Suprapubic skin (tissue), 4 donors: Measurements from ENCODE around the gene WDR46. TPM values are rescaled to one million over a fixed set of nuclear protein-coding genes. Genes with fewer than 3 reads are reported as not detected.

Source experiments
- DNase-seq, 2 donors: peaks; one replicate each; pipeline ENCODE4 v3.0.0-alpha.2; 2019; ENCODE audit warnings: low spot score in 2 of 2
- H3K27ac ChIP-seq: fragments of 200-600 bp; sonication (generic); one replicate; pipeline ENCODE4 v1.5.1; 2019
- H3K27me3 ChIP-seq: fragments of 200-600 bp; sonication (generic); one replicate; pipeline ENCODE4 v1.5.1; 2019
- H3K36me3 ChIP-seq: fragments of 200-600 bp; sonication (generic); one replicate; pipeline ENCODE4 v1.5.1; 2019
- H3K4me1 ChIP-seq: fragments of 200-600 bp; sonication (generic); one replicate; pipeline ENCODE4 v1.5.1; 2019
- H3K4me3 ChIP-seq: fragments of 200-600 bp; sonication (generic); one replicate; pipeline ENCODE4 v1.5.1; 2019; ENCODE audit warnings: mild to moderate bottlenecking
- H3K9me3 ChIP-seq: fragments of 200-600 bp; sonication (generic); one replicate; pipeline ENCODE4 v1.5.1; 2019
- EP300 ChIP-seq: sonication (generic); formaldehyde crosslinking; IDR thresholded peaks from one replicate; pipeline ENCODE4 v1.6.1; 2017; ENCODE audit warnings: antibody characterized with exemption
- POLR2A ChIP-seq, 2 donors: fragments of 450-650 bp; IDR thresholded peaks; one replicate each; pipeline ENCODE4 v1.6.1; 2017; ENCODE audit warnings: antibody characterized with exemption in 2 of 2, mild to moderate bottlenecking in 2 of 2, moderate library complexity in 2 of 2
- POLR2AphosphoS5 ChIP-seq, 3 donors: sonication (generic); formaldehyde crosslinking; IDR thresholded peaks; one replicate each; pipeline ENCODE4 v1.6.1; 2017; ENCODE audit warnings: antibody characterized with exemption in 3 of 3
- WGBS: methylation state at CpG from one replicate; pipeline ENCODE4 v1.1.5; 2018; 5-methylcytosine and 5-hydroxymethylcytosine counted together
- total RNA-seq, 4 donors: library from RNA; depleted of rRNA; stranded (reverse); fragments of >200 nt; gene quantifications; one replicate each; pipeline ENCODE4 v1.1.0, GENCODE V29; 2016
- TF ChIP-seq, protein P1 (sequence below), 2 donors: fragments of 200-600 bp in 1 of 2; fragments of 450-650 bp in 1 of 2; sonication (generic) in 1 of 2; IDR thresholded peaks; one replicate each; pipeline ENCODE4 v1.5.1; 2016 to 2019; ENCODE audit warnings: antibody characterized with exemption in 2 of 2, mild to moderate bottlenecking in 1 of 2, moderate library complexity in 1 of 2

The WDR46 gene
- total RNA-seq, 4 donors from 2014 or later, result 41.3 to 67.2 (median 50.2) TPM

DNA sequence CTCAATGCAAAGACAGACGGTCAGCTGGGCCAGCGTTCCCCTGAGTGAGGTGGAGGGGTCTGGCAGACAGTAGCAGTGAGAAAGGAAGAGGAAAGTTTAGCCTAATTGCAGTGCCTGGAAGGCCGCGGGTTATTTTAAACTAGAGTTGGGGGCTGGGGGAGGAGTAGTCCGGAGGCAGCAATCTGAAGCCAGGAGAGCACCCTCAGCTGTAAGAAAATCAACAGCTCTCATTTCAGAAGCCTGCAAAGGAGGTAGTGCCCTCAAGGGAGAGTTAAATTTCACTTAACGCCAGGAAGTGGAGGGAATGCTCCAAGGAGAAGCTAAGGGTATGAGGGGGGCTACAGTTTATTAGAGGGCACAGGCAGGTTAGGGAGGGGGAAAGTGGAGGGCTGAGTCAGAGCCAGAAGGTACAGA, 53.8 kb downstream of the WDR46 start:
- WGBS, result 28% methylated on average over 6 of the region's 6 CpGs
- H3K27ac ChIP-seq, result no peak overlapping the region
- TF ChIP-seq POLR2AphosphoS5 (IDR thresholded peaks at IDR 0.05) (no peak), POLR2A (IDR thresholded peaks at IDR 0.05) (no peak), EP300 (no peak)
- TF ChIP-seq, protein P1, sequence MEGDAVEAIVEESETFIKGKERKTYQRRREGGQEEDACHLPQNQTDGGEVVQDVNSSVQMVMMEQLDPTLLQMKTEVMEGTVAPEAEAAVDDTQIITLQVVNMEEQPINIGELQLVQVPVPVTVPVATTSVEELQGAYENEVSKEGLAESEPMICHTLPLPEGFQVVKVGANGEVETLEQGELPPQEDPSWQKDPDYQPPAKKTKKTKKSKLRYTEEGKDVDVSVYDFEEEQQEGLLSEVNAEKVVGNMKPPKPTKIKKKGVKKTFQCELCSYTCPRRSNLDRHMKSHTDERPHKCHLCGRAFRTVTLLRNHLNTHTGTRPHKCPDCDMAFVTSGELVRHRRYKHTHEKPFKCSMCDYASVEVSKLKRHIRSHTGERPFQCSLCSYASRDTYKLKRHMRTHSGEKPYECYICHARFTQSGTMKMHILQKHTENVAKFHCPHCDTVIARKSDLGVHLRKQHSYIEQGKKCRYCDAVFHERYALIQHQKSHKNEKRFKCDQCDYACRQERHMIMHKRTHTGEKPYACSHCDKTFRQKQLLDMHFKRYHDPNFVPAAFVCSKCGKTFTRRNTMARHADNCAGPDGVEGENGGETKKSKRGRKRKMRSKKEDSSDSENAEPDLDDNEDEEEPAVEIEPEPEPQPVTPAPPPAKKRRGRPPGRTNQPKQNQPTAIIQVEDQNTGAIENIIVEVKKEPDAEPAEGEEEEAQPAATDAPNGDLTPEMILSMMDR (IDR thresholded peaks at IDR 0.05), result no peak
- peaks cover 27% of the 10 kb centered on the region for H3K27me3 ChIP-seq
- H3K4me3 ChIP-seq, result no peak overlapping the region
- DNase-seq, result peak in 1 of 2 donors; percentile 9
- no peaks in the 10 kb centered on the region for H3K36me3 ChIP-seq
- no peaks in the 10 kb centered on the region for H3K9me3 ChIP-seq
- no peaks in the 10 kb centered on the region for H3K4me1 ChIP-seq

Other genes with a start within 250 kb of the WDR46 start
- 100 to 1,000 TPM in 1 of 4 donors, 10 to 100 TPM in 3; 21.1 to 101 (median 91.3) TPM for gene HLA-DPA1, start 215.6 kb downstream of the WDR46 start, total RNA-seq
- gene HLA-DPB1, start 213.2 kb downstream of the WDR46 start, total RNA-seq, result 10 to 100 TPM; 23.7 to 76.6 (median 51.7) TPM
- gene COL11A2, start 96.8 kb downstream of the WDR46 start, total RNA-seq, result under 1 TPM; 0.21 to 0.97 (median 0.40) TPM
- 10 to 100 TPM; 18.6 to 47.9 (median 26.9) TPM for gene RXRB, start 88.6 kb downstream of the WDR46 start, total RNA-seq
- 10 to 100 TPM; 29.3 to 46.3 (median 41.9) TPM for gene SLC39A7, start 88.4 kb downstream of the WDR46 start, total RNA-seq
- gene HSD17B8, start 84.6 kb downstream of the WDR46 start, total RNA-seq, result 10 to 100 TPM; 26.2 to 66.0 (median 50.5) TPM
- gene RING1, start 80.7 kb downstream of the WDR46 start, total RNA-seq, result 10 to 100 TPM; 11.5 to 18.1 (median 14.9) TPM
- gene VPS52, start 17.4 kb downstream of the WDR46 start, total RNA-seq, result 10 to 100 TPM; 44.4 to 75.1 (median 59.0) TPM
- gene RPS18, start 17.2 kb downstream of the WDR46 start, total RNA-seq, result 1,000 to 10,000 TPM; 2,261 to 4,381 (median 4,042) TPM
- 10 to 100 TPM; 16.6 to 26.2 (median 18.2) TPM for gene B3GALT4, start 12.1 kb downstream of the WDR46 start, total RNA-seq
- 10 to 100 TPM; 20.5 to 31.5 (median 22.3) TPM for gene PFDN6, start 362 bp upstream of the WDR46 start, total RNA-seq
- 100 to 1,000 TPM in 1 of 4 donors, 10 to 100 TPM in 3; 80.8 to 118 (median 96.6) TPM for gene RGL2, start 9.7 kb upstream of the WDR46 start, total RNA-seq
- 100 to 1,000 TPM in 3 of 4 donors, 10 to 100 TPM in 1; 91.5 to 132 (median 108) TPM for gene TAPBP, start 24.8 kb upstream of the WDR46 start, total RNA-seq
- 10 to 100 TPM; 32.1 to 36.8 (median 33.4) TPM for gene ZBTB22, start 28.5 kb upstream of the WDR46 start, total RNA-seq
- 10 to 100 TPM; 35.6 to 53.2 (median 42.5) TPM for gene DAXX, start 33.7 kb upstream of the WDR46 start, total RNA-seq
- gene KIFC1, start 102.6 kb upstream of the WDR46 start, total RNA-seq, result 10 to 100 TPM in 2 of 4 donors, 1 to 10 TPM in 2; 3.2 to 19.5 (median 9.8) TPM
- gene PHF1, start 121.8 kb upstream of the WDR46 start, total RNA-seq, result 100 to 1,000 TPM in 1 of 4 donors, 10 to 100 TPM in 3; 35.9 to 102 (median 48.6) TPM
- 100 to 1,000 TPM; 119 to 185 (median 159) TPM for gene CUTA, start 128.9 kb upstream of the WDR46 start, total RNA-seq
- gene SYNGAP1, start 130.8 kb upstream of the WDR46 start, total RNA-seq, result 10 to 100 TPM; 13.5 to 30.4 (median 14.0) TPM
- 1 to 10 TPM; 5.9 to 9.9 (median 7.4) TPM for gene ZBTB9, start 165.3 kb upstream of the WDR46 start, total RNA-seq